K562 (cell line): ENCODE data around the gene ENG. TPM values are rescaled to one million over a fixed set of nuclear protein-coding genes. Genes with fewer than 3 reads are reported as not detected.

Source experiments
- HNRNPH1 ChIP-seq: fragments of 200-400 bp; formaldehyde crosslinking; optimal IDR thresholded peaks from 2 replicates; pipeline ENCODE3; 2017; ENCODE audit warnings: low read depth, mild to moderate bottlenecking, low read length, moderate library complexity
- KDM5B ChIP-seq: fragments of 200-600 bp; sonication (generic); IDR thresholded peaks from 2 replicates; pipeline ENCODE4 v1.6.1; 2012; ENCODE audit warnings: low read depth, mild to moderate bottlenecking, moderate library complexity, low read length, control low read depth, inconsistent platforms; ENCODE audit not compliant: insufficient replicate concordance
- MYC ChIP-seq, 2 experiments: fragments of 250-450 bp in 1 of 2; sonication (Bioruptor Pico) in 1 of 2; IDR thresholded peaks; 2 replicates each; pipeline versions ENCODE4 v1.5.1 to v1.6.1; 2012 to 2021; ENCODE audit warnings: low read depth in 2 of 2, borderline replicate concordance in 1 of 2, improper control_type of control experiment in 1 of 2, low read length in 1 of 2, mild to moderate bottlenecking in 1 of 2, moderate library complexity in 1 of 2
- NFE2 ChIP-seq: IDR thresholded peaks from 2 replicates; pipeline ENCODE4 v1.6.1; 2014; ENCODE audit warnings: antibody characterized with exemption, low read depth
- SIN3A ChIP-seq, 2 experiments: fragments of 150-350 bp in 1 of 2; IDR thresholded peaks; 2 replicates each; pipeline ENCODE4 v1.6.1; 2011 to 2016; ENCODE audit warnings: borderline replicate concordance in 2 of 2, low read depth in 2 of 2, low read length in 2 of 2, mild to moderate bottlenecking in 2 of 2, moderate library complexity in 2 of 2; ENCODE audit not compliant: control insufficient read depth in 1 of 2
- TAF7 ChIP-seq: fragments of 450-650 bp; IDR thresholded peaks from 2 replicates; pipeline ENCODE4 v1.6.1; 2016; ENCODE audit warnings: missing genetic modification characterization, missing compliant biosample characterization
- ZBTB26 ChIP-seq: fragments of 450-650 bp; formaldehyde crosslinking; IDR thresholded peaks from 2 replicates; pipeline ENCODE4 v1.4.0; 2022; ENCODE audit warnings: missing genetic modification characterization
- ZNF282 ChIP-seq: sonication (generic); formaldehyde crosslinking; IDR thresholded peaks from 2 replicates; pipeline ENCODE4 v1.8.1; 2023; ENCODE audit warnings: missing genetic modification reagents
- ZNF589 ChIP-seq: fragments of 200-800 bp; sonication (Bioruptor generic); IDR thresholded peaks from 2 replicates; pipeline ENCODE4 v1.6.1; 2016; ENCODE audit warnings: low read depth, missing genetic modification characterization, missing compliant biosample characterization
- polyA plus RNA-seq, 8 experiments: library from polyadenylated mRNA; depleted of rRNA in 4 of 8; stranded (reverse) in 5 of 8; unstranded in 3 of 8; fragments of >200 nt; fragmentation: Nextera tagmentation in 2 of 8; fragmentation: Illumina TruSeq in 1 of 8; extraction: Ambion mirVana in 2 of 8; extraction: Trizol in 1 of 8; gene quantifications; 2 replicates each; pipeline versions ENCODE4 v1.2.1 to v1.2.3, GENCODE V29; 2011 to 2014; ENCODE audit warnings: inconsistent platforms in 1 of 8, missing spikeins in 1 of 8
- total RNA-seq, 7 experiments: library from RNA; depleted of rRNA in 6 of 7; stranded (reverse); fragments of >200 nt in 6 of 7; fragmentation: Illumina TruSeq in 2 of 7; extraction: Trizol in 2 of 7; gene quantifications; 2 replicates each; pipeline versions ENCODE4 v1.2.1 to v1.2.3, GENCODE V29; 2011 to 2021; ENCODE audit warnings: low replicate concordance in 1 of 7
- TF ChIP-seq, protein P1 (sequence below): sonication (generic); formaldehyde crosslinking; IDR thresholded peaks from 2 replicates; pipeline ENCODE4 v1.8.0; 2022; ENCODE audit warnings: missing genetic modification reagents, mild to moderate bottlenecking, moderate library complexity, borderline replicate concordance
- TF ChIP-seq, protein P2 (sequence below), 2 experiments: fragments of 450-650 bp; formaldehyde crosslinking in 1 of 2; IDR thresholded peaks; 2 replicates each; pipeline versions ENCODE4 v1.4.0 to v1.6.1; 2014 to 2020; ENCODE audit warnings: mild to moderate bottlenecking in 2 of 2, borderline replicate concordance in 1 of 2, low read depth in 1 of 2
- TF ChIP-seq, protein P3 (sequence below): fragments of 450-650 bp; IDR thresholded peaks from 2 replicates; pipeline ENCODE4 v1.6.1; 2016

Gene ENG
- total and polyA plus RNA-seq, 9 of the 15 experiments (the other 6 are each of a cell fraction or from before 2014, with no cell fraction given): 0.04 to 0.40 (median 0.14) TPM; not detected in 1

- TF ChIP-seq, protein P1, sequence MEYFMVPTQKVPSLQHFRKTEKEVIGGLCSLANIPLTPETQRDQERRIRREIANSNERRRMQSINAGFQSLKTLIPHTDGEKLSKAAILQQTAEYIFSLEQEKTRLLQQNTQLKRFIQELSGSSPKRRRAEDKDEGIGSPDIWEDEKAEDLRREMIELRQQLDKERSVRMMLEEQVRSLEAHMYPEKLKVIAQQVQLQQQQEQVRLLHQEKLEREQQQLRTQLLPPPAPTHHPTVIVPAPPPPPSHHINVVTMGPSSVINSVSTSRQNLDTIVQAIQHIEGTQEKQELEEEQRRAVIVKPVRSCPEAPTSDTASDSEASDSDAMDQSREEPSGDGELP (CRISPR knock-in tag): peak; percentile 46; the same call in 1 of the 2 replicates
- TF ChIP-seq ZNF589 (CRISPR knock-in tag): 0 out of 2 replicates have a peak, but pooled peaks have one; percentile 49
- TF ChIP-seq TAF7 (tag): 0 out of 2 replicates have a peak, but pooled peaks have one; percentile 18
- no peak for TF ChIP-seq SIN3A (IDR thresholded peaks at IDR 0.05; ENCODE audit: borderline replicate concordance in 2 of 2, control insufficient read depth in 1 of 2, low read depth in 2 of 2, low read length in 2 of 2)
- peak; percentile 37 for TF ChIP-seq KDM5B
- no peak for TF ChIP-seq ZNF282 (CRISPR knock-in tag)
- TF ChIP-seq HNRNPH1: no peak
- TF ChIP-seq MYC (IDR thresholded peaks at IDR 0.05; ENCODE audit: low read depth, low read length): no peak
- TF ChIP-seq MYC (CRISPR knock-in tag; IDR thresholded peaks at IDR 0.05; ENCODE audit: borderline replicate concordance, low read depth): 0 out of 2 replicates have a peak, but pooled peaks have one; percentile 40
- no peak for TF ChIP-seq NFE2
- TF ChIP-seq, protein P2, sequence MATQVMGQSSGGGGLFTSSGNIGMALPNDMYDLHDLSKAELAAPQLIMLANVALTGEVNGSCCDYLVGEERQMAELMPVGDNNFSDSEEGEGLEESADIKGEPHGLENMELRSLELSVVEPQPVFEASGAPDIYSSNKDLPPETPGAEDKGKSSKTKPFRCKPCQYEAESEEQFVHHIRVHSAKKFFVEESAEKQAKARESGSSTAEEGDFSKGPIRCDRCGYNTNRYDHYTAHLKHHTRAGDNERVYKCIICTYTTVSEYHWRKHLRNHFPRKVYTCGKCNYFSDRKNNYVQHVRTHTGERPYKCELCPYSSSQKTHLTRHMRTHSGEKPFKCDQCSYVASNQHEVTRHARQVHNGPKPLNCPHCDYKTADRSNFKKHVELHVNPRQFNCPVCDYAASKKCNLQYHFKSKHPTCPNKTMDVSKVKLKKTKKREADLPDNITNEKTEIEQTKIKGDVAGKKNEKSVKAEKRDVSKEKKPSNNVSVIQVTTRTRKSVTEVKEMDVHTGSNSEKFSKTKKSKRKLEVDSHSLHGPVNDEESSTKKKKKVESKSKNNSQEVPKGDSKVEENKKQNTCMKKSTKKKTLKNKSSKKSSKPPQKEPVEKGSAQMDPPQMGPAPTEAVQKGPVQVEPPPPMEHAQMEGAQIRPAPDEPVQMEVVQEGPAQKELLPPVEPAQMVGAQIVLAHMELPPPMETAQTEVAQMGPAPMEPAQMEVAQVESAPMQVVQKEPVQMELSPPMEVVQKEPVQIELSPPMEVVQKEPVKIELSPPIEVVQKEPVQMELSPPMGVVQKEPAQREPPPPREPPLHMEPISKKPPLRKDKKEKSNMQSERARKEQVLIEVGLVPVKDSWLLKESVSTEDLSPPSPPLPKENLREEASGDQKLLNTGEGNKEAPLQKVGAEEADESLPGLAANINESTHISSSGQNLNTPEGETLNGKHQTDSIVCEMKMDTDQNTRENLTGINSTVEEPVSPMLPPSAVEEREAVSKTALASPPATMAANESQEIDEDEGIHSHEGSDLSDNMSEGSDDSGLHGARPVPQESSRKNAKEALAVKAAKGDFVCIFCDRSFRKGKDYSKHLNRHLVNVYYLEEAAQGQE (IDR thresholded peaks at IDR 0.05; ENCODE audit: borderline replicate concordance): no peak
- TF ChIP-seq, protein P2 (CRISPR knock-in tag; IDR thresholded peaks at IDR 0.05; ENCODE audit: low read depth): peak; percentile 43; the same call in 1 of the 2 replicates
- TF ChIP-seq, protein P3, sequence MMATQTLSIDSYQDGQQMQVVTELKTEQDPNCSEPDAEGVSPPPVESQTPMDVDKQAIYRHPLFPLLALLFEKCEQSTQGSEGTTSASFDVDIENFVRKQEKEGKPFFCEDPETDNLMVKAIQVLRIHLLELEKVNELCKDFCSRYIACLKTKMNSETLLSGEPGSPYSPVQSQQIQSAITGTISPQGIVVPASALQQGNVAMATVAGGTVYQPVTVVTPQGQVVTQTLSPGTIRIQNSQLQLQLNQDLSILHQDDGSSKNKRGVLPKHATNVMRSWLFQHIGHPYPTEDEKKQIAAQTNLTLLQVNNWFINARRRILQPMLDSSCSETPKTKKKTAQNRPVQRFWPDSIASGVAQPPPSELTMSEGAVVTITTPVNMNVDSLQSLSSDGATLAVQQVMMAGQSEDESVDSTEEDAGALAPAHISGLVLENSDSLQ: peak; percentile 37; the same call in 1 of the 2 replicates
- peak; percentile 97 for TF ChIP-seq ZBTB26 (CRISPR knock-in tag)
These were observed 11.4 kb upstream of the ENG start (continued) for GRCh38 chr9:127865645-127866464.
